Esophagus muscularis mucosa (tissue), 4 donors: Measurements from ENCODE around the gene ZSCAN31. TPM values are rescaled to one million over a fixed set of nuclear protein-coding genes. Genes with fewer than 3 reads are reported as not detected.

Source experiments
- DNase-seq: peaks from one replicate; pipeline ENCODE4 v3.0.0-alpha.2; 2017; ENCODE audit errors: extremely low spot score
- H3K27ac ChIP-seq, 4 donors: fragments of 200-600 bp; sonication (generic); replicated peaks in 1 of 4; 1 replicate in 3 of 4; 2 replicates in 1 of 4; pipeline ENCODE4 v1.5.1; 2016 to 2019; ENCODE audit warnings: mild to moderate bottlenecking in 1 of 4
- H3K27me3 ChIP-seq, 4 donors: fragments of 200-600 bp; sonication (generic); one replicate each; pipeline versions ENCODE4 v1.5.1 to v1.6.0; 2016 to 2019
- H3K36me3 ChIP-seq, 4 donors: fragments of 200-600 bp; sonication (generic); one replicate each; pipeline ENCODE4 v1.5.1; 2016 to 2019
- H3K4me1 ChIP-seq, 4 donors: fragments of 200-600 bp; sonication (generic); one replicate each; pipeline ENCODE4 v1.5.1; 2016 to 2019
- H3K4me3 ChIP-seq, 4 donors: fragments of 200-600 bp; sonication (generic); 1 replicate in 2 of 4; 2 replicates in 2 of 4; pipeline ENCODE4 v1.5.1; 2016 to 2019; ENCODE audit warnings: mild to moderate bottlenecking in 4 of 4, moderate library complexity in 1 of 4
- H3K9me3 ChIP-seq, 4 donors: fragments of 200-600 bp; sonication (generic); 1 replicate in 3 of 4; 2 replicates in 1 of 4; pipeline ENCODE4 v1.5.1; 2016 to 2019
- CTCF ChIP-seq, 3 experiments: fragments of 200-600 bp in 2 of 3; fragments of 450-650 bp in 1 of 3; sonication (generic) in 2 of 3; IDR thresholded peaks; one replicate each; pipeline ENCODE4 v1.5.1; 2017 to 2019; ENCODE audit warnings: antibody characterized with exemption in 3 of 3, mild to moderate bottlenecking in 2 of 3, moderate library complexity in 1 of 3
- EP300 ChIP-seq: sonication (generic); formaldehyde crosslinking; IDR thresholded peaks from one replicate; pipeline ENCODE4 v1.6.1; 2017; ENCODE audit warnings: antibody characterized with exemption
- POLR2A ChIP-seq: fragments of 450-650 bp; IDR thresholded peaks from one replicate; pipeline ENCODE4 v1.6.1; 2017; ENCODE audit warnings: antibody characterized with exemption, moderate library complexity, mild to moderate bottlenecking, low read depth
- POLR2AphosphoS5 ChIP-seq, 2 donors: sonication (generic); formaldehyde crosslinking; IDR thresholded peaks; one replicate each; pipeline ENCODE4 v1.6.1; 2017; ENCODE audit warnings: antibody characterized with exemption in 2 of 2
- WGBS: methylation state at CpG from one replicate; pipeline ENCODE4 v1.1.5; 2018; 5-methylcytosine and 5-hydroxymethylcytosine counted together
- intact Hi-C: fragments of 100-400 bp; cut with DNase I; formaldehyde crosslinking; loops from one replicate; pipeline ENCODE4 v1.15.1; 2023
- total RNA-seq, 4 donors: library from RNA; depleted of rRNA; stranded (reverse); fragments of >200 nt; gene quantifications; one replicate each; pipeline versions ENCODE4 v1.1.0 to v1.2.1, GENCODE V29; 2016

ZSCAN31 gene
- total RNA-seq, 4 donors from 2014 or later: 13.1 to 39.1 (median 24.1) TPM

GRCh38 chr6:28378644-28379043, 42.7 kb upstream of the ZSCAN31 start:
- Histone ChIP-seq H3K36me3 (peaks cover 0 to 44% (median 24%) of the 10 kb centered on the region in 4 donors), H3K4me1 (peaks cover 10 to 26% (median 16%) of the 10 kb centered on the region in 4 donors), H3K9me3 (no peaks in the 10 kb centered on the region), H3K27ac (no peak overlapping the region), H3K27me3 (no peaks in the 10 kb centered on the region), H3K4me3 (no peak overlapping the region)
- no peak for TF ChIP-seq POLR2AphosphoS5 (IDR thresholded peaks at IDR 0.05)
- TF ChIP-seq CTCF (IDR thresholded peaks at IDR 0.05): no peak
- no peak for TF ChIP-seq EP300
- TF ChIP-seq POLR2A: no peak
- intact Hi-C loops: no loop called here
- no peak for DNase-seq

GRCh38 chr6:28377879-28378278, 41.9 kb upstream of the ZSCAN31 start:
- Histone ChIP-seq H3K4me3 (no peak overlapping the region), H3K27ac (no peak overlapping the region), H3K27me3 (no peaks in the 10 kb centered on the region), H3K36me3 (peaks cover 0 to 44% (median 24%) of the 10 kb centered on the region in 4 donors), H3K4me1 (peaks cover 9 to 21% (median 14%) of the 10 kb centered on the region in 4 donors), H3K9me3 (no peaks in the 10 kb centered on the region)
- no peak for TF ChIP-seq POLR2AphosphoS5 (IDR thresholded peaks at IDR 0.05)
- TF ChIP-seq POLR2A: no peak
- TF ChIP-seq CTCF (IDR thresholded peaks at IDR 0.05): no peak
- TF ChIP-seq EP300: no peak
- DNase-seq: no peak
- intact Hi-C loops: no loop called here
- WGBS: 93% methylated on average over 1 of the region's 1 CpG

- Histone ChIP-seq H3K27me3 (no peaks in the 10 kb centered on the region), H3K9me3 (no peaks in the 10 kb centered on the region), H3K36me3 (peaks cover 0 to 19% (median 3%) of the 10 kb centered on the region in 4 donors), H3K4me1 (no peaks in the 10 kb centered on the region), H3K4me3 (no peak overlapping the region), H3K27ac (no peak overlapping the region)
- intact Hi-C loops: no loop called here
- 81% methylated on average over 1 of the region's 1 CpG for WGBS
- TF ChIP-seq EP300: no peak
- TF ChIP-seq CTCF (IDR thresholded peaks at IDR 0.05): no peak
- no peak for TF ChIP-seq POLR2AphosphoS5 (IDR thresholded peaks at IDR 0.05)
- TF ChIP-seq POLR2A: no peak
- no peak for DNase-seq
Measured at GRCh38 chr6:28373925-28374324, 38.0 kb upstream of the ZSCAN31 start.

GRCh38 chr6:28371706-28372451, 35.9 kb upstream of the ZSCAN31 start:
- no peak for DNase-seq
- Histone ChIP-seq H3K4me1 (no peaks in the 10 kb centered on the region), H3K27ac (no peak overlapping the region), H3K4me3 (no peak overlapping the region), H3K9me3 (no peaks in the 10 kb centered on the region), H3K27me3 (no peaks in the 10 kb centered on the region), H3K36me3 (peaks cover 0 to 17% (median 0%) of the 10 kb centered on the region in 4 donors)
- WGBS: 89% methylated on average over 9 of the region's 9 CpGs
- TF ChIP-seq POLR2A (no peak), EP300 (no peak), POLR2AphosphoS5 (IDR thresholded peaks at IDR 0.05) (no peak), CTCF (IDR thresholded peaks at IDR 0.05) (no peak)
- intact Hi-C loops: no loop called here
